ENCODE measurements around the gene HOXB1.

HOXB1 gene

DNA sequence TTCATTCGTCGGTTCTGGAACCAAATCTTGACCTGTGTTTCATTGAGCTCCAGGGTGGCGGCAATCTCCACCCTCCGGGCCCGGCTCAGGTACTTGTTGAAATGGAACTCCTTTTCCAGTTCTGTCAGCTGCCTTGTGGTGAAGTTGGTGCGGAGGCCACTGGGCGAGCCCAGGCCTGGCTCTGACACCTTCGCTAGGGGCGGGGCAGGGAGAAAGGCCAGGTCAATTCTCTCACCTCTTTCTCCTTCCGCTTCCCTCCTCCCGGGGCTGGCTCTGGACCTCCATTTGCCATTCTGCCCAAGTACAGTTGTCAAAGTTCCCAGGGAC is 1.2 kb downstream of the HOXB1 start:
- peaks cover 98% of the 10 kb centered on the region for H3K27me3 ChIP-seq (ENCODE audit: insufficient read depth, low read depth, severe bottlenecking)
- DNase-seq, result no peak

DNA sequence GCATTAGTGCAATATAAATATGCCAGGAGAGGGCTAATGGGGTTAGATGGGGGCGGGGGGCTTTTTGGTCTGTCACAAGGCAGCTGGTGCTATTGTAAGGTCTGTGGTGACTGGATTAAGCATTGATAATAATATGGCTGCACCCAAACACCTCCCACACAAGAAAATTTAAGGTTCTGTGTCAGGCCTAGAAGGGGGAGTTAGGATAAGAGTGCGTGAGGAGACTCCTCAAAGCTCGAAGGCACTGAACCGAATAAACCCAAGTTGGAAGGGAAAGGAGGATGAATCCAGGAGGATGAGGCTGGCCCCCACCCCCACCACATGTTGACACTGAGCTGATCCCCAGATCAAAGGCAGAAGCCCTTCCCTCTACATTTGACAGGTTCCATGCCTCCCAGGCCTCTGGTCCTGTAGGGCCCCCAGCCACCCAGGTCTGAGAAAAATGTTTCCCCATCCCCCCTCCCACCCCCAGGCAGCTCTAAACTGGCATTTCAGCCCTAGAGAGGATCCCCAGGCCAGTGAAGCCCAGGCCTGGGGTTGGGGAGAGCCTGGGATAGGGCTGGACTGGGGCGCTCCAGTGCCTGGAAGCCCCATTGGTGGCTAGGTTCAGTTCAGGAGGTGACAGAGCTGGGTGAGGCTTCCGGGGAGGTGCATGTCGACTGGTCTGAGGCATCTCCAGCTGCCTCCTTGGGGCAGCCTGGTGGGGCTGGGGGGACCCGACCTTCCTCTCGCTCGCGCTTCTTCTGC is 1.7 kb downstream of the HOXB1 start:
- DNase-seq, result peak; percentile 23
- no peak overlapping the region for H3K4me3 ChIP-seq (ENCODE audit: low read depth, low read length)
- no peaks in the 10 kb centered on the region for H3K36me3 ChIP-seq
- no peak overlapping the region for H3K27ac ChIP-seq
- TF ChIP-seq, protein P1, sequence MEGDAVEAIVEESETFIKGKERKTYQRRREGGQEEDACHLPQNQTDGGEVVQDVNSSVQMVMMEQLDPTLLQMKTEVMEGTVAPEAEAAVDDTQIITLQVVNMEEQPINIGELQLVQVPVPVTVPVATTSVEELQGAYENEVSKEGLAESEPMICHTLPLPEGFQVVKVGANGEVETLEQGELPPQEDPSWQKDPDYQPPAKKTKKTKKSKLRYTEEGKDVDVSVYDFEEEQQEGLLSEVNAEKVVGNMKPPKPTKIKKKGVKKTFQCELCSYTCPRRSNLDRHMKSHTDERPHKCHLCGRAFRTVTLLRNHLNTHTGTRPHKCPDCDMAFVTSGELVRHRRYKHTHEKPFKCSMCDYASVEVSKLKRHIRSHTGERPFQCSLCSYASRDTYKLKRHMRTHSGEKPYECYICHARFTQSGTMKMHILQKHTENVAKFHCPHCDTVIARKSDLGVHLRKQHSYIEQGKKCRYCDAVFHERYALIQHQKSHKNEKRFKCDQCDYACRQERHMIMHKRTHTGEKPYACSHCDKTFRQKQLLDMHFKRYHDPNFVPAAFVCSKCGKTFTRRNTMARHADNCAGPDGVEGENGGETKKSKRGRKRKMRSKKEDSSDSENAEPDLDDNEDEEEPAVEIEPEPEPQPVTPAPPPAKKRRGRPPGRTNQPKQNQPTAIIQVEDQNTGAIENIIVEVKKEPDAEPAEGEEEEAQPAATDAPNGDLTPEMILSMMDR (IDR thresholded peaks at IDR 0.05; ENCODE audit: low read depth, low read length), result no peak
- peaks cover 98% of the 10 kb centered on the region for H3K27me3 ChIP-seq (ENCODE audit: insufficient read depth, low read depth, severe bottlenecking)
- peaks cover 14% of the 10 kb centered on the region for H3K9me3 ChIP-seq (ENCODE audit: severe bottlenecking)

More for the DNA sequence above, 1.2 kb downstream of the HOXB1 start:
- Histone ChIP-seq H3K27ac (no peak overlapping the region), H3K4me3 (ENCODE audit: low read depth, low read length) (no peak overlapping the region), H3K36me3 (no peaks in the 10 kb centered on the region), H3K9me3 (ENCODE audit: severe bottlenecking) (peaks cover 14% of the 10 kb centered on the region)
- TF ChIP-seq, protein P1 (IDR thresholded peaks at IDR 0.05; ENCODE audit: low read depth, low read length), result no peak

DNA sequence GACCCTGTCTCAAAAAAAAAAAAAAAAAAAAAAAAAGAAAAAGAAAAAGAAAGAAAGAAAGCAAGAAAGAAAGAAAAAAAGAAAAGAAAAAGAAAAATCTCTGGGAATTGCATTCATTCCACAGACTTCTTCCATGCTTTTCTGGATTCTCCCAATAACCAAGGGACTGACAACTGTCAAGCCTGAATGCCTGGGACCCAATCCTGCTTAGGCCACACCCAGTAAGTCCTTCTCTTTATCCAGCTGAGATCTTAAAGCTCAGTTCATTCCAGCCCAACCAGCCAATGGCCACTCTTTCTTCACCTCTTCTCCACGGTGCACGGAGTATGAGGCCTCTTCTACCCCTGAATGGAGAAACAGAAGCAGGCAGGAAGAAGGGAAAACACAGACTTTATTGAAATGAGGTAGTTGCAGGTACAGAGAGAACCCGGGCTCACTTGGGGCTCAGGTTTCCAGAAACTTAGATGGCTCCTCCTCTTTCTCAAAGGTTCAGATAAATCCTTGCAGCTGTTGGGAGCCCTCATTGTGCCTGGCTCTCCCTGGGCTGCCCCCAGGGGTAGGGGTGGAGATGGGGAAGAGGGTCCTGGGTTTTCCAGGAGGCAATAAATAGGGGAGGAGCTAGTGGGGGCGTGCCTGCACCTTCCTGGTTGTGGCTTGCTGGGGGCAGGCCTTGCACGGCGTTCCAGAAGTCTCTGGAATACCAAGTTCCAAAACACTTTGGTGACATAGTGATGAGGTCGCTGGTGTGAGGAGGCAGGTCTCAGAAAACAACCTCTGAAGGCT is 2.5 kb downstream of the HOXB1 start:
- Histone ChIP-seq H3K27me3 (ENCODE audit: insufficient read depth, low read depth, severe bottlenecking) (peaks cover 98% of the 10 kb centered on the region), H3K9me3 (ENCODE audit: severe bottlenecking) (peaks cover 14% of the 10 kb centered on the region)
- TF ChIP-seq, protein P1 (IDR thresholded peaks at IDR 0.05; ENCODE audit: low read depth, low read length), result no peak

DNA sequence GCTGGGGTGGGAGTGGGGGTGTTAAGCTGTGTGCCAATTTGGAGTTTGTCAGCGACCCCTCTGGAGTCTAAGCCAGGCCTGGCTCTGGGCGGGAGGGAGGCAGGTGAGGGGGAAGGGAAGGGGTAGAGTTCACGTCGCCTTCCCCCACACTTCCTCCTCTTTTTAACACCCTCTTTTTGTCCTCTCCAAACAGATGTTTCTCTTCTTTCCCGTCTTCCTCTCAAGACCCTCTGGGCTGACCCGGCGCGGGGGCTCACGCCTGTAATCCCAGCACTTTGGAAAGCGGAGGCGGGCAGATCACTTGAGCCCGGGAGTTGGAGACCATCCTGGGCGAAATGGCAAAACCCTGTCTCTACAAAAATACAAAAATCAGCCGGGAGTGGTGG is 3.3 kb downstream of the HOXB1 start:
- Histone ChIP-seq H3K36me3 (no peaks in the 10 kb centered on the region), H3K9me3 (ENCODE audit: severe bottlenecking) (peaks cover 14% of the 10 kb centered on the region), H3K27me3 (ENCODE audit: insufficient read depth, low read depth, severe bottlenecking) (peaks cover 98% of the 10 kb centered on the region), H3K27ac (no peak overlapping the region), H3K4me3 (ENCODE audit: low read depth, low read length) (no peak overlapping the region)
- TF ChIP-seq, protein P1 (IDR thresholded peaks at IDR 0.05; ENCODE audit: low read depth, low read length), result no peak
- no peak for DNase-seq

More for the DNA sequence above, 2.5 kb downstream of the HOXB1 start:
- DNase-seq, result no peak
- Histone ChIP-seq H3K36me3 (no peaks in the 10 kb centered on the region), H3K4me3 (ENCODE audit: low read depth, low read length) (no peak overlapping the region), H3K27ac (no peak overlapping the region)

DNA sequence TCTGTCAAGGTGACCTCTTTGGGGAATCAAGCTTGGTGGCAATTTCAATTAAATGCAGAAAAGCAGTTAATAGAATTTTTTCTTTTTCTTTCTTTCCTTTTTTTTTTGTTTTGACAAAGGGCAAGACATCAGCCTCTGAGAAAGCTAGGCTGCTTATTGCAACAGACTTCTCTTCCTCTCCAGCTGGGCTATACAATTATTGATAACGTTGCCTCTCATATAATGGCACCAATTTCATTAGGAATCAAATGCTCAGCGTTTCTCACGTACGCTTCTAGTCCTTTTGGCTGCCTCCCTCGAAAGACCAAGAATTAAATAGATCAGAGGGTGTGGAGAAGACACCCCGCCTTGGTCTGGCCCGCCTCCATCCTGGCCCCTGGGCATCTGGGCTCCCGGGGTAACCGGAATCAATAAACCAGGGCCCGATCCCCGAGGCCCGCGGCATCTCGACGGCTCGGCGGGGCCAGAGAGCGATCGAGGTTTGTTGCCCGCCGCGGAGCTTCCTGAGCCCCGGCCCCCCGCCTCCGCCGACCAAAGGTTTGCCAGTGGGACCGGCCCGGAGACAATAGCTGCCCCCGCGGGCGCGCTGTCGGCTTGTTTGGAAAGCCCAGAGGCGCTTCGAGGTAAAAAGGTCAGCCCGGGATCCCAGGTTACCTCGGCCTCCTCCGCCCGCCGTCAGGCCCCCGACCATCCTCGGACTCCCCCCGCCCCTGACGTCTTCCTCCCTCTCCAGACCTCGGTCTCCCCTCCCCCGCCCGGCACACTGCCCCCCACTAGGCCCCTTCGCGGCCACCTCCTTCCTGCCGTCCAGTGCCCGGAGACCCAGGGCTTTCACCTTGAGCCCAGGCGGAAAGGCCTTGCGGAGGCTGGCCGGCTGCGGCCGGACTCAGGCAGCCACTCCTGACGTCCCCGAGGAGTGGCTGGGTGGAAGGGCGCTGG is 3.9 kb downstream of the HOXB1 start:
- H3K36me3 ChIP-seq, result no peaks in the 10 kb centered on the region
- peaks cover 98% of the 10 kb centered on the region for H3K27me3 ChIP-seq (ENCODE audit: insufficient read depth, low read depth, severe bottlenecking)
- H3K4me3 ChIP-seq (ENCODE audit: low read depth, low read length), result no peak overlapping the region
- H3K27ac ChIP-seq, result no peak overlapping the region
- TF ChIP-seq, protein P1 (IDR thresholded peaks at IDR 0.05; ENCODE audit: low read depth, low read length), result no peak
- peaks cover 14% of the 10 kb centered on the region for H3K9me3 ChIP-seq (ENCODE audit: severe bottlenecking)
- DNase-seq, result no peak
